GM18499 (cell line): Measurements from ENCODE around the gene SLC24A4.

Experiments used
- ATAC-seq: cut with Tn5 transposase; IDR thresholded peaks from one replicate; pipeline ENCODE4 v1.9.1; 2021; ENCODE audit warnings: moderate number of reproducible peaks; ENCODE audit not compliant: insufficient read depth, unreplicated experiment

SLC24A4 gene

DNA sequence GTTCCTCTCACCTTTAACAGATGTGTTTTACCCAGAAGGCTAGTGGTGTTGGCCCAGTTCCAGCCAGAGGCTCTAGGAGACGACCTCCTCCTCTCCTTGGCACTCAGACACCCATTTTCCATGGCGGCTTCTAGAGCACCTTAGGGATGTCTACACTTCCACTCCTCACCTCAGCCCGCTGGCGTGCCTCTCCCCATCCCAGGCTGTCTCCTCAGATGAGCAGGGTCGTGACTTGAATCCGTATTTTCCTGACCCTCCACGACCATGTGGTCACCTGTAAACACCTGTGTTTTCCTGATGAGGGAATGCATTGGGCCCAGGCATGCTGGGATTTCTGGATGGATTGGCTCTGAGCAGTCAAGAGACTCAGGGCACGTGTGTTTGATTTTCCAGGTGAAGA is 168.8 kb downstream of the SLC24A4 start:
- ATAC-seq, result no peak

DNA sequence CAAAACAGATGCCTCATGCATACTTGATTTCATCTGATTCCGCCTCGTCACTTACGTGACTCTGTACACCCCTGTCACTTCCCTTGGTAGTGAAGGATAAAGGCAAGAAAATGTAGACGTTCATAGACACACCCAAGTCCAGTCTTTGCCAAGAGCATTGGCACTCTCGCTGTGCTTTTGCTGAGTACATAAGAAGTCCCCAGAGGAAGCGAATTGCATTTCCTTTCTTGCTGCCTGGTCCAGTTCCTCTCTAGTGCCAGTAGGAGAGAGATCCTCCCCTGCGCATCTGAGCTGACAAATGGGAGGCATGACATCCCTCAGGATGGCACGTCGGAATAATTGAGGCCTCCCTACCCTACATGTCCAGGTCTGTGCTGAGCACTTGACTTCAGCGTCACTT is 169.3 kb downstream of the SLC24A4 start:
- ATAC-seq, result no peak

DNA sequence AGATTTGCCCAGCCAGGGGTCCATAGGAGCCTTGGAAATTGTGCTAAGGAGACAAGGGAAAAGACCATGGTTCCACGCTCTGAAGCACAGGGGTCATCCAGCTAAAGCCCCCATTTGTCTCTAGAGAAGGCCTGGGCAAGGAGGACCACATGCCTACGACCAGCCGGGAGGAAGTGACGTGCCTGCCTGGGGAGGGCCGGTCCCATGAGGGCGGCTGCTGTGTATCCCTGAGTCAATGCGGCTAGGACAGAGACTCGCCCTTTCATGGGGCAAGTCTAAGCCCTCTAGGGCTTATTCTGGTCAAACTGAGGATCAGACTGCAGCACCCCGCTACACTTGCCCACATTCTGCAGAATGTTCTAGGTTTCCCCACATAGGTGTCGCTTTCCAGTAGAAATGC is 170.1 kb downstream of the SLC24A4 start:
- ATAC-seq, result no peak

DNA sequence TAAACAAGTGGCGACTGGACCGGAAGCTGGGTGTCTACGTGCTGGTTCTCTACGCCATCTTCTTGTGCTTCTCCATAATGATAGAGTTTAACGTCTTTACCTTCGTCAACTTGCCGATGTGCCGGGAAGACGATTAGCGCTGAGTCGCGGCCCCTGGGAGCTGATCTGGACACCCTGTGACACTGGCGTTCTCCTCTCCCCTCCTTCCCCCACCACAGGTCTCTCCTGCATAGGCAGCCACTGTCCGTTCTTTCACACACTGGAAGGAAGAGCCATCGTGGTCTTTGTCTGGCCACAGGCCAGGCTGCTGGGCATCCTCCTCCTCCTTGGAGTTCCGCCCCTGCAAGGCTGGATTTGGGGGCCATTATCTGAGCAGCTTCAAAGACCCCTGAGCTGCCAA is 170.5 kb downstream of the SLC24A4 start:
- ATAC-seq, result no peak

DNA sequence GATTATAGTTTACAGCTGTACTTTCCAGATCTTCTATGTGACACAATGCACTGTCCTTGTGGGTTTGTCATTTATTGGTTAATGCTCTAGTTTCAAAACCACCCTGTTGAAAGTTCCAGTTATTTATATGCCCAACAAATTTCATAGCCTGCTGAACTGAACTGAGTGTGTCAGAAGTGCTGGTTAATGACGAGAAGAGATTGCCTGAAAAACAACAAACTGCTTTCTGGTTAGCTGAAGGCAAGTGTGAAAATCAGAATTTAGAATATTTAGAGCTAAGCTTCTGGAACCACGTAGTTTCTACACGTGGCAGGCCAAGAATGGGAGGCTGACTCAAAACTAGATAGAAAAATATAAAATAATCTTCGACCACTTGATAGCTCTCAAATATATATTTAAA is 171.5 kb downstream of the SLC24A4 start:
- ATAC-seq, result no peak

DNA sequence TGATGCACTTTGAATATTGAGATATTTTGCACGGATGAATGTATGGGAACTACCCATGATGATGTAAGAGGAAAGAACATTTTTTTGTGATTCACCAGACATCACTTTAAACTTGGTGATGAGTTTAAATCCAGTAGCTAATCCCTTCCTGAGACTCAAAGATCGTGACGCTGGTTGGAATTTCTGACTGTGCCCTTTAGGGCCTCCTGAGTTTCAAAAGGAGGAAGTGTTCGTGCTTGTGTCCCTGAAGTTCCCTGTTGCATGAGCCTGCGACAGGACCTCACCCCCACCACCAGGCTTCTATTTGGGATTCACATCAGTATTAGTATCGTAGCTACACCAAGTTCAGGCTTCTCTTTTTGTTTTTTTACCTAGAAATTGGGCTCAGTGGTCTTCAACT is 172.1 kb downstream of the SLC24A4 start:
- ATAC-seq, result no peak

DNA sequence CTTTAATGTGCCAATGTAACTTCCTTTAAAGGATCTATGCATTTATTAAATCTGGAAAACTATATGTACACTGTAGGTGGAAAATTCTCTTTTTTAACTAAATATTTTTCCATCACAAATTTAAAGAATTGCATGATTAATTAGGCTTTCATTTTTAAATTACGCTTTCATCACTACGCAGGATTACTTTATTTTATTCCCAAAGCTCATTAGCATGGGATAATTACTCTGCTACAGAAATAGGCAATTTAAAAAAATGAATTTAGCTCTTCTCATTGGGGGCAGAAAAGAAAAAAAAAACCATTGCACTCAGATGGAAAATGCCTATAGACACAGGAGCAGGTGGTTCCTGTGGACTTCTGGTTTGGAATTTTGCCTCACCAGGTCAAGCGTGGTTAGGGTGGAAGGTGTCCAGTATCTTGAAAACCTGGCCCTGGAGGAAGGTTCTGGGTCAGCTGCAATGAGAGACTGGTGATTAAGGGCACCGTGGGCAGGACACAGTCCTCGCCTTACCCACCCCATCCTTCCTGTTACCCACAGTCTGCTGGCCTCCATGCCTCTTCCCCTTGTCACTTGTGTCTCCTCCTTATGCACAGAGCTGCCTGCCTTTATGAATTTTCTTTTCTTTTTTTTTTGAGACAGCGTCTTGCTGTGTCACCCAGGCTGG is 173.4 kb downstream of the SLC24A4 start:
- no peak for ATAC-seq

DNA sequence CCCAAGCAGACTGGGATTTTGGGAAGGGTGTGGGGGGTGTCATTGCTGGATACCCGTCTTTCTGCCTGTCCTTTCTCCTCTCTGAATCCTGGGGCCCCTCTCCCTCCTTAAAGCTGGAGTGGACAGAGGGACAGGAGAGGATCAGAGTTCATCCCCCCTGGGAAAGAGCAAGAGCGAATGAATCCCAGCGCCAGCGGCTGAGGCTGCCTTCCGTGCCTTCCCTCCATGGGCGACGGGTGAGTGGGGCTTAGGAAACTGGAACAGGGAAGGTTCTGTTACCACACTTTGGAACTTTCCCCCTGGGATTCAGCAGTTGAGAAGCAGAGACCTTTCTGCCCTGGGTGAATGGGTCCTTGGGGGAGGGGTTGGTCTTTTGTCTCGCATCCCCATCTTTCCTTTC is 174.4 kb downstream of the SLC24A4 start:
- no peak for ATAC-seq

DNA sequence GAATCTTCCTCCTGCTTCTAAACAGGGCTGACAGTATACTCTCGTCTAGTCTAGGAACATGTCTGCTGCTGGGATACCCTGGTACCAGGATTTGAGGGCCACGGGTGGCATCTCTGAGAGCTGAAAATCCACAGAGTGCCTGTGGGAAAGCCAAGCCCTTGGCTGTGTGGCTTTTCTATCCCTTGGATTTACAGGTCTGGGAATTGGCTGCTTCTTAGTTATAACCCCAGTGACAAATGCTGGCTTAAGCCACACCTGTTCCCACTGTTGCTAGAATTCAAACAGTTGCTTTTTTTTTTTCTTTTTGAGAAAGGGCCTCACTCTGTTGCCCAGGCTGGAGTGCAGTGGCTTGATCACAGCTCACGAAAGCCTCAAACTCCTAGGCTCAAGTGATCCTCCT is 176.3 kb downstream of the SLC24A4 start:
- ATAC-seq, result no peak

DNA sequence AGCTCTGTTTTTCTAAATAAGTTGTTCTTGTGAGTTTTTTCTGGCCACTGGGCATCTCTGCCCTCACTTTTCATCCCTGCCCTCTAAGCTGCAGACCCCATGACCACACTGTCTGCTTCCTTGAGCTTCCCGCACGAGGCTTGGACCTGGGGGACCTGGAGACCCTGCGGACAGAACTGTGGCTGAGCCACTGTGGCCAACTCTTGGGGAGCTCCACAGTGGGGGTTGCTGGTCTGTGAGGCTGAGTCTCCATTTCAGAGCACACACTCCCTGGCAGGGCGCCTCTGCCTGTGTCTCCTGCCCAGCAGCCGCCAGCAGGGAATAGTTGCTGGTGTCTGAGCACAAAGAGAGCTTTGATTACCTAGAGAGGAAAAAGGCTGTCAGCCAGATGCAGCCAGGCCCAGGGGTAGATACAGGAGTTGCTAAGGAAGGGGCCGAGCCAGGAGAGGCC is 177.6 kb downstream of the SLC24A4 start:
- ATAC-seq, result no peak

DNA sequence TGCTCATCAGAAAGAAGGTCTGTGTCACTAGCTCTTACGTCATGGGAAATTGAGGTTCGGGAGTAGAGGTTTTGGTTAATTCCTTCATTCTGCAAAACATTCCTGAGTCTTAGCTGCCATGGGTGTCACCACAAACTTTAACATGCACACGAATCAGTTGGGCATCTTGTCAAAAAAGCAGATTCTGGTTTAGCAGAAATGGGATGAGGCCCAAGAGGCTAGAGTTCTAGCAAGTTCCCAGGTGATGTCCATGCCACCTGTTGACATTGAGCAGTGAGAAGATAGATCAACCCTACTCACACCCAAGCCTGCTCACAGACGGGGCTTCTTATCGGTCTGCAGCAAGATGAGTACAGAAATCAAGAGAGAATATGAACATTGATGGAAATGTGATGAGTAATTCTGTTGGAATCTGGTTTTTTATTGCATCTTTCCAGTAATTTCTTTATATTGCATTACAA is 179.0 kb downstream of the SLC24A4 start:
- ATAC-seq, result no peak

DNA sequence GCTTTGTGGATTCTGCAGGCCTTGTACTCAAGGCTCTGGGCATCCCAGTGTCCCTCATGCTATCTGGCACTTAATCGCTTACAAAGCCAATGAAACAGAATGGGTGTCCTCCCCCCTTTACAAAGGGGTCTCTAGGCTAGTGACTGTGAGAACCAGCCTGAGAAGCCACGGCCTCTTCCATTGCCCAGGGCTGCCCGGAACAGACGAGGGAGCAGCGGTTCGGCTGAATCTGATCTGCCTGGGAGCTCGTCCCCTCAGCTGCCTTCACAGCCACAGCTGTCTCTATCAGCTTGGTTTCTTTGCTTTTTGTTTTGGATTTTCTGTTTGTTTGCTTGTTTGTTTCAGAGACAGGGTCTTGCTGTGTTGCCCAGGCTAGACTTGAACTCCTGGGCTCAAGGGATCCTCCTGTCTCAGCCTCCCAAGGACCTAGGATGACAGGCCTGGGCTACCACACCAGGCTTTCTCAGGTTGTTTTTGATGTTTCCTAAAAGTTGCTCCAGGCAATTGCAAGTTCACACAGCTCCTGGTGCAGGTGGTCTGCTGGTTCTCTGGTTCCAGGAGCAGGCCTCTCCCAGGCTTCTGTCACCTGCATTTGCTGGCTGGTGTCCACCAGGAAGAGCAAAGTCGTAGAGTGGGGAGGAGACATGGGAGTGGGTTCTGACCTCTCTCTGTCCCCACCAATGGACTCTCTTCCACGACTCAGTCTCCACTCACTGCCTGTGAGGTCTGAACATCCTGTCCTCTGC is 179.7 kb downstream of the SLC24A4 start:
- no peak for ATAC-seq

DNA sequence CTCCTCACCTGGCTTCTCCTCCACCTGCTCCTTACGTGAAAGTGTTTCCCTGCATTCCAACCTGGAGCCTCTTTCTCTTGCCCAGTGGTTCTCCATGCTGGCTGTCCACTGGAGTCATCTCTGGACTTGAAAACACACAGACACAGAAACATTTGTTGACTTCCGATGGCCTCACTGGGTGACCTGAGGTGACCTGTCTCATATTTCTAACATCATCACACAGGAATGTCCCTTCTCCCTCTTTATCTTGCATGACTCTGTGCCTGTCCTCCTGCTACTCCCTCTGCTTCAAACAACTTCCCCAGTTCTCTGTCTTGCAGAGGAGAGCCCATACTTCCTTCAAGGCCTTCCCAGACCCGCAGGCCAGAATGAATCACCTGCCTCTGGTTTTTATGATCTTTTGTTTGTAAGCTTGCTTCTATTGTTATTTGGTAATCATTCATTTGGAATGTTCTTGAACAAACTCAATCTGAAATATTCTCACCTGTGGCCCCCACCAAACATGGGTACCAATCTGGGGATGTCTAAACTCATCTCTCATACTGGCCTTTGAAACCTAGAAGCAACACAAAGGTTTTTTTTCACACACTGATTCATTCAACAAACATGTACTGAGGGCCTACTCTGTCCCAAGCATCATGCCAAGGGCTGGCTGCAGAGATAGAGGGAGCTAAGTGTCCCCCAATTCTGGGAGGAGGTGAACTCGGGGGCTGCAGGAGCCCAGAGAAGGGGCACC is 181.0 kb downstream of the SLC24A4 start:
- ATAC-seq, result no peak

DNA sequence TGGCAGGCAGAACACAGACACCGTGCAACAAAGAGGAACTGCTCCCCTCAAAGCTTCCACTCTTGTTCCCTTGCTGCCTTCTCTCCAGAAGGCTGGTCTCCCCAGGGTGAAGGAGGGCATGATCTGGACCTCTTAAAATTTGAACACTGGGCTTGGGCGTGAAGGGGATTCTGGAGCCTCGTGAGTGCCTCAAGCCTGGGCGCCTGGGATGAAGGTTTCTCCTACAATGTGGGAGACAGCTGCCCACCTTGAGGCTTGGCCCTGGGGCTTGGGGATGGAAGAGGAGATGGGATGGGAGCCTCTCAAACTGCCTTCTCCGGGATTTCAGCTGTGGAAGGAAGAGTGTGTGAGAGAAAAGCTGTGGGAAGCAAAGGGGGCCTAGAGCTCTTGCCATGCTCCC is 182.9 kb downstream of the SLC24A4 start:
- no peak for ATAC-seq

DNA sequence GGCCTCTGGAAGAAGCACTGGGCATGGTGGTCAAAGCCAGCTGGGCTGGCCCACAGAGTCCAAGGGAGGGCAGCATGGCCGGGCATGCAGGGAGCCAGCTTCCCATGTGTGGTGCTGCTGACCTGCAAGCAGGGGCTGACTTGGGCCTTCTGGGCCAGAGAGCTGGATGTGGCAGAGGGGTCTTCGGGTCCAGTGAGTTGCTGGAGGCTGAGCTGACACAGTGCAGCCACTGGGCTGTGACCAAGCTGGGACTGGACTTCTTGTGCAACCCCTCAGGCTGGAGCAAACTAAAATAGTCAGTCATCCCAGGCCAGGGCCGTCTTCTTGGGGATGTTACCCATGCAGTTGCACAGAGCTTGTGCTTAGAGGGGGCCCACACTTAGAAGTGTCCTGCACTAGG is 183.3 kb downstream of the SLC24A4 start:
- no peak for ATAC-seq

DNA sequence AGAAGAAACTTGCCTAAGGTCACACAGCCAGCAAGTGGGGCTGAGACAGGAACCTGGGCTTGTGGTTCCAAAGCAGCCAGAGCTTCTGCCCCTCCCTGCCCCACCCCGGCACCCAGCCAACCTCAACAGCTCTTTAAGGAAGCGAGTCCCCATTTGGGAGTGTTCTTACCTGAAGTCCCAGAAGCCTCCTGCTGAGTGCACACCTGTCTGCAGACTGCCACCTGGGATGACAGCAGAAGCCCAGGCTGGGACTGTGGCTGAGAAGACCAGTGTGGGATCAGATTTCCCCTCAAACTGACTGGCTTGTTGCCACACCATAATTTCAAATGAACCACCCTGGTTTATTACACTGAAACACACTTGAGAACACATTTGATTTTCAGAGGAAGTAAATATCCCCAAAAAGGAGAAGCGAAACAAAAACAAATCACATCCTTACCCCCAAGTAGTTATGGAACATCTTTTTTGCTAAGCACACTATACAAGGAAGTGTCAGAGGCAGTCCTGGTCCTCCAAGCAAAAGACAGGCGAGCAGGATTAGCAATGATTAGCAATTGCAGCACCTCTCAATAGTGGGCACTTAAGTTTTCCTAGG is 184.3 kb downstream of the SLC24A4 start:
- no peak for ATAC-seq

DNA sequence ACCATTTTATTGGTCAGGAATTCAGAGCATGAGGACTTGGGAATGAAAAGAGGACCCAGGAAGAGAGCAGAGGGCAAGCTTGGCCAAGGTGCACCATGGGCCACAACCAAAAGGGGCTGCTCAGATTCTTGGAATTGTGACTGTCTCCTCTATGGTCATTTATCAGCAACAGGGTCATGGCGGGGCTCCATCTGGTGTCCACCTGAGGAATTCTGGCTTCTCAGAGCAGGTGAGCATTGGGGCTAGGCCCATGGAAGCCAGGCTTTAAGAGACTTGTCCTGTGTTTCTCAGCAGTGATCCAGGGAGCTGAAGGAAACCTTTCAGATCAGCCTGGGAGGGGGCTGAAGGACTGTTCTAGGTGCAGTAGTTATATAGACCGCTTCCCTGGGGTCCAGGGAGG is 188.0 kb downstream of the SLC24A4 start:
- no peak for ATAC-seq

DNA sequence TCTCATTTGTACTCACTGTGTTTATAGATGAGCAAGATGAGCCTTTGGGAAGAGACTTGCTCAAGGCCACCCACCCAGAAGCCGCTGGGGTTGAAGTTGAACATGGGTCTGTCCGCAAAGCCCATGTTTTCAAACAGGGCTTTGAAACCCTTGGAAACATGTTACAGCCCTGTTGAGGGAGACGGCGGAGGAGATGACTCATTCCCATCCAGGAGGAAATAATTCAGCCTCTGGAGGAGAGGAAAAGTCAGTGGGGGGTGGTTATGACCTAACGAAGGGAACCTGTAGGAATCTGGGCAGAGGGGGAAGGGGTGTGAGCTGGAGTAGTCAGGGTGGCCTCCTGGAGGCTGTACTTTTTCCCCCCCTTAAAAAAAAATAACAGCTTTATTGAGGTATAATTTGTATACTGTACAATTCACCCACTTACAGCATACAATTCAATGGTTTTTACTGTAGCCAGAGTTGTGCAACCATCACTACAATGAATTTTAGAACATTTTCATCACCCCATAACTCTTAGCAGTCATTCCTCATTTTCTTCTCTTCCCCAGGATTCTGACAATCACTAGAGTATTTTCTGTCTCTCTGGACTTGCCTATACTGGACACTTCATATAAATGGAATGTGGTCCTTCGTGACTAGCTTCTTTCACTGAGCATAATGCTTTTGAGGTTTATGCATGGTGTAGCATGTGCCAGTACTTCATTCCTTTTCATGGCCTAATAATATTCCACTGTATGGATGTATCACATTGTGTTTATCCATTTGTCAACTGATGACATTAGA is 188.7 kb downstream of the SLC24A4 start:
- ATAC-seq, result no peak

DNA sequence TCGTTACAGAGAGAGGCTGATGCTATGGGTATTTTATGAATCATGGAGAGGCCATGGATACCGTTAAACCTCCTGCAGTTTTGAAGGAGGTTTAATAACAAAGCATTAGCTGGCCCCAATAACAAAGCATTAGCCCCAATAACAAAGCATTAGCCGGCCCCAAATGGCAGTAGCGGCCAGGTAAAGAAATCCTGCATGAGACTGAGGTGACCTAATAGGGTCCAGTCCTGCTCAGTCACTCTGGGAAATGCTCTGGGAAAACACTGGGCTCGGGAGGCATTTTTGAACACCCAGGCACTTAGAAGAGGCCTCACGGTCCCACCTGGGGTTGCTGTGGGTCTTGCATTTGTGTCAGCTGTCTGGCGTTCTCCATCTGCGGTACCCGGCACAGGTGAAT is 189.8 kb downstream of the SLC24A4 start:
- no peak for ATAC-seq
